ENCODE results near the gene MRE11. TPM values are rescaled to one million over a fixed set of nuclear protein-coding genes. Genes with fewer than 3 reads are reported as not detected.

The MRE11 gene
- total and polyA plus RNA-seq, 10 of the 15 experiments (the other 5 are each of a cell fraction or from before 2014, with no cell fraction given) = 16.2 to 39.2 (median 26.9) TPM

GRCh38 chr11:94513091-94513490 is 19.4 kb upstream of the MRE11 start:
- TF ChIP-seq IRF3 (IDR thresholded peaks at IDR 0.05) (no peak), SUPT20H (IDR thresholded peaks at IDR 0.05; ENCODE audit: borderline replicate concordance, control insufficient read depth, low read depth, low read length) (no peak)
- no peaks in the 10 kb centered on the region for H3K4me1 ChIP-seq (ENCODE audit: control insufficient read depth, insufficient read depth, low read length)
- ChIA-PET POLR2A (interaction anchor here (1.2 kb wide), 1 partner anchor 90 kb away, joined by 3 read pairs; no protein-coding TSS in a partner anchor), CTCF (interaction anchor here (0.8 to 15.7 kb wide), 6 partner anchors 8 to 329 kb away, joined by 3 to 282 read pairs (median 6); no protein-coding TSS in a partner anchor), SMC1A (ENCODE audit: uncharacterized antibody, unreplicated experiment) (interaction anchor here (1.1 to 1.8 kb wide), 7 partner anchors 11 to 180 kb away, joined by 3 to 8 read pairs (median 5); no protein-coding TSS in a partner anchor), RAD21 (ENCODE audit: unreplicated experiment) (interaction anchor here (2.0 to 2.9 kb wide), 2 partner anchors 84 to 90 kb away, joined by 5 to 18 read pairs; no protein-coding TSS in a partner anchor)
- WGBS (ENCODE audit: insufficient coverage, insufficient replicate concordance, low lambda C conversion rate, missing lambda C conversion rate) = 15% methylated on average over 2 of the region's 2 CpGs
- intact Hi-C loops (cut with micrococcal nuclease; ENCODE audit: unreplicated experiment) = loop anchor here (10.0 kb wide), 1 partner anchor 242 kb away; no protein-coding TSS in a partner anchor
- ATAC-seq = peak; percentile 47
- no peaks in the 10 kb centered on the region for H3K9me3 ChIP-seq (replicated peaks; ENCODE audit: control insufficient read depth, insufficient read depth, low read length)
- in situ Hi-C loops (cut with MboI) = no loop called here
- H3K9ac ChIP-seq (ENCODE audit: control insufficient read depth, insufficient read depth, low read length) = no peak overlapping the region
- peak; percentile 49 for FAIRE-seq
- no peak overlapping the region for H3K27ac ChIP-seq (ENCODE audit: control insufficient read depth, insufficient read depth)
- no peak overlapping the region for H3K4me2 ChIP-seq (ENCODE audit: control insufficient read depth, insufficient read depth)
- no peak overlapping the region for H2AFZ ChIP-seq (ENCODE audit: control insufficient read depth, low read depth, low read length)
- H3K4me3 ChIP-seq = no peak overlapping the region
- BruUV-seq (replicated peaks) = no TSS peak
- H4K20me1 ChIP-seq (ENCODE audit: control insufficient read depth, insufficient read depth) = no peaks in the 10 kb centered on the region
- DNase-seq (ENCODE audit: low read depth, low spot score) = no peak
- no peaks in the 10 kb centered on the region for H3K79me2 ChIP-seq (ENCODE audit: control insufficient read depth, insufficient read depth, low read length)
- H3K27me3 ChIP-seq (replicated peaks in 1 of 2; ENCODE audit: control insufficient read depth in 2 of 2, insufficient read depth in 2 of 2, low read length in 1 of 2) = peaks cover 0 to 7% of the 10 kb centered on the region in 2 experiments; a peak in 1 of 4 replicates
- no peaks in the 10 kb centered on the region for H3K36me3 ChIP-seq (ENCODE audit: control insufficient read depth in 2 of 2, insufficient read depth in 2 of 2, low read length in 1 of 2)
